CD4-positive, alpha-beta T cell treated with Interleukin-4 for 1 hour (primary cell): ENCODE measurements around the gene C1QTNF1.

Experiments
- DNase-seq, 2 donors: peaks; one replicate each; pipeline ENCODE4 v3.0.0-alpha.2; 2020 to 2022

Gene C1QTNF1

GRCh38 chr17:79097226-79098055, 73.5 kb downstream of the C1QTNF1 start:
- DNase-seq: no peak

- DNase-seq: no peak
Measured at GRCh38 chr17:79098282-79098867, 74.4 kb downstream of the C1QTNF1 start.
